GM11168 (cell line): ENCODE measurements around the gene TMX1.

Experiments
- in situ Hi-C: fragments of 300-500 bp; cut with MboI; formaldehyde crosslinking; loops from one replicate; pipeline ENCODE4 v1.12.0; 2022; ENCODE audit warnings: low sequenced_read_pairs; ENCODE audit not compliant: unreplicated experiment

The TMX1 gene, protein sequence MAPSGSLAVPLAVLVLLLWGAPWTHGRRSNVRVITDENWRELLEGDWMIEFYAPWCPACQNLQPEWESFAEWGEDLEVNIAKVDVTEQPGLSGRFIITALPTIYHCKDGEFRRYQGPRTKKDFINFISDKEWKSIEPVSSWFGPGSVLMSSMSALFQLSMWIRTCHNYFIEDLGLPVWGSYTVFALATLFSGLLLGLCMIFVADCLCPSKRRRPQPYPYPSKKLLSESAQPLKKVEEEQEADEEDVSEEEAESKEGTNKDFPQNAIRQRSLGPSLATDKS

DNA sequence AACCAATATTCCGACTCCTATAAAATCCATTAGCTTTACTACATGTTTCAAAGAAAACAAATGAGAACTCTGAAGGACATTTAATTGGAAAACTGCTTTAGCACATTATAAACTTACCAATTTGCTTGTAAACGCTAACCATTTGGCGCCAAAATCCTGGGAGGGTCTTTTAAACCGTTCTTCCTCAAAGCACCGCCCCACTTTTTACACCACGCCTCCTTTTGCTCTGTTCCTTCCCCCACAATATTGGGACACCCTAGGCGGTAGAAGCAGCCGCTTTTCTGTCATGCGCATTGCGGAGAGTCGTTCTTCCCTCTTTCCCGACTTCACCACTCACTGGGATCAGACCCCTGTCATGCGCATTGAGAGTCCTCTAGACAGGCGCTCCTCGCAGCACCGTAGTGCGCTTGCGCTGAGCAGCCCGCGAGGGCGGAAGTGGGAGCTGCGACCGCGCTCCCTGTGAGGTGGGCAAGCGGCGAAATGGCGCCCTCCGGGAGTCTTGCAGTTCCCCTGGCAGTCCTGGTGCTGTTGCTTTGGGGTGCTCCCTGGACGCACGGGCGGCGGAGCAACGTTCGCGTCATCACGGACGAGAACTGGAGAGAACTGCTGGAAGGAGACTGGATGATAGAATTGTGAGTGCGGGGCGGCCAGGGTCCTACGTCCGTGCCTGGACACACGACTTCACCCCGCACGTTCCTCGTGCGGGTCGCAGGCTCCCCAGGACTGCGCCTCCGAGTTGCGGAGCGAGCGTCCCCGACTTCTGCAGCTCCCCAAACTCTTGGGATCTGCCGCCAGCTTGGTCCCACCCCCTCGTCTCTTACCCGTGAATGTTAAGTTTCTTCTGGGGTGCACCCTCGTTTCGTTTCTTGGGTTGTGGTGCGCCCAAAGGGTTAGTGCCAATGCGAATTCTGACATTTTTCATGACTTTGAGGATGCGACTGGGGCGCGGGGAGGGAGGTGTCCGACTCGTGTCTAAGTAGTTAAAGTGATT, at the start of gene TMX1:
Gene TMX1, plus strand, starts transcription at position 435 of the 991 bp plus-strand sequence. Its CDS starts 46 bp downstream, at position 481.
- in situ Hi-C loops, result no loop called here

DNA sequence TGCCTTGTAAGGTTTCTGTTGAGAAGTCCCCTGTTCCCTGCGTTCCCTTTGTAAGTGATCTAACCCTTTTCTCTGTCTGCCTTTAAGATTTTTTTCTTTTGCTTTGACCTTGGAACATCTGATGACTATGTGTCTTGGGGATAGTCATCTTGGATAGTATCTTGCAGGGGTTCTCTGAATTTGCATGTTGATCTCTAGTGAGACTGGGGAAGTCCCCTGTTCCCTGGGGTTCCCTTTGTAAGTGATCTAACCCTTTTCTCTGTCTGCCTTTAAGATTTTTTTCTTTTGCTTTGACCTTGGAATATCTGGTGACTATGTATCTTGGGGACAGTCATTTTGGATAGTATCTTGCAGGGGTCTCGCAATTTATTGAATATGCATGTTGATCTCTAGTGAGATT, 38.2 kb upstream of the TMX1 start:
- in situ Hi-C loops, result no loop called here

DNA sequence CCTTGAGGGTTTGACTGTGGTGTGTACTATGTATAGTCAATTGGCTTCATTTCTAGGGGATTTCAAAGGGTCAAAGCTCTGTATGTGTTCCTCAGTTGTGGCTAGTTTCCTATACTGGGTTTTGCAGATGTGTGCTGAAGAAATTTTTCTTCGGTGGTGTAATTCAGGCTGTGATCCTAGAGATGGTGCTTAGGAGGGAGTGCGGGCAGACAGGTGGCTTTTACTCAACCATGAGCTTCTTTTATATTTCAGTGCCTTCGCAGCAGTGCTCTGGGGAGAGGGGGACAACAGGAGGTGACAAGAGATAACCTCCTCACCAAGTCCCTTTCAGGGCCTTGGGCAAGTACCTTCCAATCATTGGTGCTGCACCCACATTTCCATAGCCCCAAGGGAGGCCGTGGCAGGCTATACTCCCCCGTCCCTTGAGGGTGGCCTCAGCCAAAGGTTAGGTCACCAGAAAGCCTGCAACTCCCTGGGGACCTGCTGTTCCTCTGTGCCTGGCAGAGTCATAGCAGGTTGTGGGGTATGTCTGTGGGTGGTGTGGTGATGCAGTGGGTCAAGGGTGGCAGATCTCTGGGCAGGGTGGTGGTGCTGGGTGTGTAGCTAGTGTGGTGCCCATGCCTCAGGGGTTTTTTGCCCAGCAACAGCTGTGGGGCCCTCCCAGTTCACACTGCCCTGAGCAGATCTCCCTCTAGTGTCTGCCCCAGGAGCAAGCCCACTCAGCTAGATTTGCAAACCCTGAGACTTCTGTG, 37.0 kb upstream of the TMX1 start:
- in situ Hi-C loops, result no loop called here

DNA sequence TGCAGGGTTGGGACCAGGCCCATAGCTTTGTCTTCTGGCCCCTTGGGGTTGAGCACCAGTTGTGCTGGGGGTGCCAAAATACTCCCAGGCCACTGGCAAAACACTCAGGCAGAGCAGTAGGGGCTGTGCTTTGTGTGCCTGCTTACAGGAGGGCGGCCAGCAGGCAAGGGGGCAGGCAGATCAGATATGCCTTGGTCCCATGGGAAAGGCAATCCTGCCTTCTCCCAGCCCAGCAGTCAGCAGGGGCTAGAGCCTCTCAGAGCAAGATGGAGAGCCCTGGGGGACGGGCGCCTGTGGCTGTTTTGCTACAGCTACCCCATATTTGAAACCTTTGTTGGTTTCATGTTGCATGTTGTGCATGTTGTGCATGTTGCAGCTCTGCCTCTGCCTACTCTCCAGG, 36.2 kb upstream of the TMX1 start:
- in situ Hi-C loops, result no loop called here

DNA sequence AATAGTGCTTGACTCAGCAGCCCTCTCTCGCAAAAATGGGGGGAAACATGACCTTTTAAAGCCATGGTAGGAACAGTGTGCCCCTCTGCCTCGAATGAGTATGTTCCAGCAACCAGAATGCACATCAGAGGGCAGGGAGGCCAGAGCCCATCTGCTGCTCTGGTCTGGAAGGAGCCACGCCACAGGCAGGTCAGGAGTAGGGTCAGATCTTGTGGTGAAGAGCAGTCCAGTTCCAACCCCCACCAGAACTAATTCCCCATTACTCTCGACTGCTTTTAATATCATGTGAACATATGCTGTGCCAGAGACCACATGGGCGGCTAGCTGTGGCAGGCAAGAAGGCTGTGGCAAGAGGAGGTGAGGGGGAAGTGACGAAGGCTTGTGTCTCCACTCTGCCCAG, 34.6 kb upstream of the TMX1 start:
- in situ Hi-C loops, result no loop called here

DNA sequence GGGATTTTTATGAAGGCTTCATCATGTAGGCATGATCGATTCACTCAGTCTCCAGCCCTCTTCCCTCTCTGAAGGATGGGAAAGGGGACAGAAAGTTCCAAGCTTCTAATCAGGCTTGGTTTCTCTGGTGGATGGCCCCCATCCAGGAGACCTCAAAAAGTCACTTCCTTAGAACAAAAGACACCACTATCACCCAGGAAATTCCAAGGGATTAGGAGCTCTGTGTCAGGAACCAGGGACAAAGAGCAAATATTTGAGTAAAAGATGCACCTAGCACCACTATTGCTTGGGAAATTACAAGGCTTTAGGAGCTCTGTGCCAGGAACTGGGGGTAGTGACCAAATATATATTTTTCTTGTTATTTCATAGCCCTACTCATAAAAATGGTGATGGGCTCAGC, 33.6 kb upstream of the TMX1 start:
- in situ Hi-C loops, result no loop called here

DNA sequence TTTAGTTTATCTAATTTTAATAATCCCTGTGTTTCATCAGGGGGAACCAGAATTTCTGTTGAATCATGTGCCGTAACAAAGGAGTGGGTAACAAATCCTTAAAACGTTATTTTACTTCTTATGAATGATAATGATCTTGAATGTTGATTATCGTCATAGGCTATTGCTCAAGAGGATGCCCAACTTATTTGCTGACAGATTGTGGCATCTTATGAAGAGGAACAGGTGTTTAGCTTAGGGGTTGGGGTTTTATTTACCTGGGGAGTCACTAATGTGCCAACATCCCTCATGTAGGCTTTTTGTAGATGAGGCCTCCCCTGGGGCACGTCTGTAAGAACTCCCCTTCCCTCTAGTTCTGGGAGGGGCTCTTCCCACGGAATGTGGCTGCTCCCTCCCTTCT, 32.4 kb upstream of the TMX1 start:
- in situ Hi-C loops, result no loop called here

DNA sequence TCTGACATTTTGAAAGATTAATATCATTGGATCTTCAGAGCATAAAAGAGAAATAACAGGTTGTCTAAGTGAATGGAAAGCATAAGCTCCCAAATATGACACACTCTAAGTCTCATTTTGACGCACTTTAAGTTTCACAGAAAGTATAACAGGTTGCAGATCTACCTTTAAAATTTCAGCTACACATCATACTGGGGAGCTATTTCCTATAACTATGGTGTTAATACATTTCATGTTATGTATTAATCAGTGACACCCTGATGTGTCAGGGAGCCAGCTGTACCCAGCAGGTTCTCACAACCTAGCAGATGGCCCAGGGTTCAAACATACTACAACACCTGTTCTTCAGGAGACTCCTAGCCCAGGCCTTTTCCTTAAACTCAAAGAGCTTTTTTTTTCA, 31.1 kb upstream of the TMX1 start:
- in situ Hi-C loops, result no loop called here

DNA sequence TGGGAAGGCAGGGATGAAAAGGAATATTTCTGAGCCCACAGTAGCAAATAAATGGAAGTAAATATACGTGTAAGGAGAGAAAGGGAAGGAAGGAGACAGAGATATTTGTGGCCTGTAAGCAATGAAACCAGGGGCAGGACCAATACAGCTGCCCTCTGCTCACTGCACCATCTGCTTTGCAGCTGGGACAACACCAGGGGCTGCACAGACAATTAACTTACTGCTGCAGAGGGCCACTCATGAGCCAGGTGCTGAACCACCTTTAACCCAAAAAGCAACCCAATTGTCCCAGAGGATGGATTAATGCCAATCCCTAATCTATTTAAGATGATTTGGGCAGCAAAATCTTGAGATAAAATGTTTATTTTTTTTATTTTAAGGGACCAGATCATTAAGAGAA, 30.6 kb upstream of the TMX1 start:
- in situ Hi-C loops, result no loop called here

DNA sequence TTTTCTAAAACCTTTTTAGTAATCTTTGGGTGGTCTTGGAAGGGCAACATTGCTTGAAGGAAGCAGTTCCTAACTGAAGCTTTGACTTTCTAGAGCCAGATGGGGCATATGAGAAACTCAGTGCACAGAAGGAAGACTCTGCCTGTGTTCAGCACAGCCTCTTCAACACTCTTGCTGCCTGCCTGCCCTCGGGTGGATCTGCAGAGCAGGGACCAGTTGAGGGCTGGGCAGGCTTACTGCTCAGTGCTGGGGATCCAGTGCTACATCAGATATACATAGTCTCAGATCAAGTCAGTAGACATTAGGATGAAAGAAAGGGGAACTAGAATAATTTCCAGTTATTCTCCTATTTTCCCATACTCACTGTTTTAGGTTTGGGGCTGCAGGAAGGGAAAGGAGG, 29.5 kb upstream of the TMX1 start:
- in situ Hi-C loops, result no loop called here

DNA sequence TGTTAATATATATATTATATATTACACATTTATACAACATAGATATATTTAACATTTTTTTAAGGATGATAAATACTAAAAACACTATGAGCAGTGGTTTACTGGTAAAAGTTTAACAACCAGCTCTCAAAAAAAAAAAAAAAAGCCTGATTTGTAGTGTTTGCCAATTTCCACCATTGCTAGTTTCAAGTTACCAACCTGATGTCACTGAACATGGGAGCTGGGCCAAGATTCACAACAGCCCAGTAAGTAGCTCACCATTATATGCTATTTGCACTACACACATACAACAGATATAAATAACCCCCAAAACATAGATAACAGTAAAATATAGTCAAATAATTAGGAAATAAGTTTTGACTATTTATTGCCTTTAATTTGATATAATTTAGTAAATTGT, 28.9 kb upstream of the TMX1 start:
- in situ Hi-C loops, result no loop called here

DNA sequence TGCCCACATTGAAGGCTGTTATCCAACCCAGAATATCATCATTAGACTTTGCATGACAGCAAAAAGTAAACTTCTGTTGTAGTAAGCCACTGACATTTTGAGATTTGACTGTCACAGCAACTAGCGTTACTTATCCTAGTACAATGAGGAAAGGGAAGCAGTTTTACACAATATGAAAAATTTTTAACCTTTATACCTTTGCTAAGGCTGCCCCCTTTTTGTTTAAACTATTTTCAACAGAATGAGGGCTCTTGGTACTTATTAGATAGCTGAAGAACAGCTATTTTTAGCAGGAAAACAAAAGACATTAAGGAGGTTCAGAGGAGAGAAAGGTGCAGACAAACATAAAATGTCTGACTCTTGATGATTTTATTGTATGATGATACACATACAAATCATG, 23.4 kb upstream of the TMX1 start:
- in situ Hi-C loops, result no loop called here

DNA sequence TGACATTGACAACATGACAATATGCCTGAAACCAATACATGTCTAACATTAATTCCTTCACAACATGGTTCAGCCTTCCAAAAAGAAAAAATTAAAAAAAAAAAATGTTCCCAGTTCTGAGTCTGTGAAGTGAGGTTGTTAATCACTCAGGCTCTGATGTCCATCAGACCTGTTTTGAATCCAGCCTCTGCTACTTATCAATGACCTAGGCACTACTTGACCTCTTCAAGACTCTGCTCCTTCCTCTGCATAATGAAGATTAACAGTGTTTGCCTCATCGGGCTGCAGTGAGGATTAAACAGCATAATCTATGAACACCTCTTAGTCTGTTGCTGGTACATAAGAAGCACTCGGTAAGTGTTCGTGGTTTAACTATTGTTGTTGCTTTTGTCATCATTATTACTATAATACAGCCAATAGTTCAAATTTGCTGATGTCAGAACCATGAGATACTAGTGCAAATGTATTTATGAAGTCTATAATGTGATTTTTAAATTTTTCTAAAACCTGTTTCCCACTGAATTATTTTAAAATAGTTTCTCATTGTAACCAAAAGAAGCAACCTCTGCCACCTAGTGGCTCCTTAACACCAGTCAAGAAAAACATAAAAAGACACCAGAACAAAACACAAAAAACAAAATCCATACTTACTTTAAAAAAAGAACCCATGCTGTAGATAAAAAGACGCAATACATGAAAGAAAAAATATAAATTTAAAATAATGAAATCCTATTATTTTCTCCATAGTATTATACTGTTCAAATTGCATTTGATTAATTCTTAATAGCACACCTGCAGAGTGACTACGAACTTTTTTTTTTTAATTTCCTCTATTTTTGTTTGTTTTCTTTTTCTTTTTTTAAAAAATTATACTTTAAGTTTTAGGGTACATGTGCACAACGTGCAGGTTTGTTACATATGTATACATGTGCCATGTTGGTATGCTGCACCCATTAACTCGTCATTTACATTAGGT, 20.3 kb upstream of the TMX1 start:
- in situ Hi-C loops, result loop anchor here (10.0 kb wide), 1 partner anchor 65 kb away; no protein-coding TSS in a partner anchor

DNA sequence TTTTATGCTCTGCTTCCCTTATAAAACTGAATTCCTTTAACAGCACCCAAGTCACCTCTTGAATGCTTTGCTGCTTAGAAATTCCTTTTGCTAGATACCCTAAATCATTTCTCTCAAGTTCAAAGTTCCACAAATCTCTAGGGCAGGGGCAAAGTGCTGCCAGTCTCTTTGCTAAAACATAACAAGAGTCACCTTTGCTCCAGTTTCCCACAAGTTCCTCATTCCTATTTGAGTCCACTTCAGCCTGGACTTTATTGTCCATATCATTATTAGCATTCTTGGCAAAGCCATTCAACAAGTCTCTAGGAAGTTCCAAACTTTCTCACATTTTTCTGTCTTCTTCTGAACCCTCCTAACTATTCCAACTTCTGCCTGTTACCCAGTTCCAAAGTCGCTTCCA, 16.6 kb upstream of the TMX1 start:
- in situ Hi-C loops, result loop anchor here (10.0 kb wide), 1 partner anchor 69 kb away; no protein-coding TSS in a partner anchor

DNA sequence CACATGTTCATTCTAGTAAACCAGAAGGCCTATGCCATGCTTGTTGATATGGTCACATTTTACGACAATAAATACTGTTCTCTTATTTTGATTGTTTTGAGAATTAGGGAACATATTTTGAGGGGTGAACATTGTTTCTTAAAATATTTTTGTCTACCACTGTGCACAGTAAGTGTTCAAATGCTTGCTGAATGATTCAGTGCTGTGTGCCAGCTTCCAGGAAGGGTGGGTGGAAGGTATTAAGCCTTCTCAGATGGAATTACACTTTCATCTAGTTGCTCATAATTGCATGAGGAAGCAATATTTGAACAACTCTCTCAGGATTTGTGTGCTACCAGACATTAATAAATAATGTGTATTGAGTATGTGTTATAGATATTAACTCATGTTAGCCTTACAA, 15.5 kb upstream of the TMX1 start:
- in situ Hi-C loops, result loop anchor here (10.0 kb wide), 1 partner anchor 70 kb away; no protein-coding TSS in a partner anchor

DNA sequence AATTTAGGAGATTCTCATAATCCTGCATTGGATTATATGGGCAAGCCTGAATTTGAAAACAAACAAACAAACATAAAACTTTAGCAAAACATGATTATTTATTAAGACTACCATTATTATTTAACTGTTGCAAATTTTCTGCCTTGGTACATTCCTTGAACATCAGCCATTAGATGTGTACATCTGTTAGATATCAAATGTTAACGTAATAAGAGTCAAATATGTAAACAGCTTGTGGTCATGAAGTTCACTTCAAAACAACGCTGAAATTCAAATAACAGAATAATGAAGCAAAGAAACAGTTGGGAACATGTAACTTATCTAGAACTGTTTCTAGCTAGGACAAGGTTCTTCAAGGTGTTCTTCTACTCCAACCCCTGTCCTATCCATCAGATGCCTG, 14.3 kb upstream of the TMX1 start:
- in situ Hi-C loops, result loop anchor here (10.0 kb wide), 1 partner anchor 71 kb away; no protein-coding TSS in a partner anchor

DNA sequence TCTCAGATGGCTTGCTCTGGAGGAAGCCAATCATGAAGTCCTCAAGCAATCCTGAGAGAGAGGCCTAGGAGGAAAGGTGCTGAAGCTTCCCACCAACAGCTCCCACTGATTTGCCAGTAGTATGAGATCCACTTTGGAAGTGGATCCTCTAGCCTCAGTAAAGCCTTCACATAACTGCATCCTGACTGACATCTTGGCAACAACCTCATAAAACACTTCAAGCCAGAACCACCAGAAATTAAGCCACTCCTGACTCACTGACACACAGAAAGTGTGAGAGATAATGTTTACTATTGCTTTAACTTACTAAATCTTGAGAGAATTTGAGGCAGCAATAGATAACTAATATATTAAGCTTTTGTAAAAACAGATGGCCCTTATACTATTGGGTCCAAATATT, 11.7 kb upstream of the TMX1 start:
- in situ Hi-C loops, result loop anchor here (10.0 kb wide), 1 partner anchor 74 kb away; no protein-coding TSS in a partner anchor

DNA sequence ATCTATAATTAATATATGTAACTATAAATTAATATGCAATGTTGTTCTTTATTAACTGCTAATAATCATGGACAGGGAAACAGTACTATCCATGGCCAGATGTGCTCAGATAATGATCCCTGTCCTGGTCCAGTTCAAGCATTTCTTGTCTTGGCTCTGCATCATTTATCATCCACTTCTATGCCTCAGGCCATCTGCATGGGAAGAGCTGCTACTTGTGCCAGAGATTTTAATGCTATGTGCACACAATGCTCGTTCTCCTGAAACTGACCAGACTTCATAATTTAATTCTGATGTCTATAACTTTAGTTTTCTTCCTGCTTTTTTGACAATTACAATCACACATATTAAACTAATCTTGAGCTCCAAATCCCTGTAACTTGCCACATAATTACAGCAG, 11.2 kb upstream of the TMX1 start:
- in situ Hi-C loops, result loop anchor here (10.0 kb wide), 1 partner anchor 74 kb away; no protein-coding TSS in a partner anchor

DNA sequence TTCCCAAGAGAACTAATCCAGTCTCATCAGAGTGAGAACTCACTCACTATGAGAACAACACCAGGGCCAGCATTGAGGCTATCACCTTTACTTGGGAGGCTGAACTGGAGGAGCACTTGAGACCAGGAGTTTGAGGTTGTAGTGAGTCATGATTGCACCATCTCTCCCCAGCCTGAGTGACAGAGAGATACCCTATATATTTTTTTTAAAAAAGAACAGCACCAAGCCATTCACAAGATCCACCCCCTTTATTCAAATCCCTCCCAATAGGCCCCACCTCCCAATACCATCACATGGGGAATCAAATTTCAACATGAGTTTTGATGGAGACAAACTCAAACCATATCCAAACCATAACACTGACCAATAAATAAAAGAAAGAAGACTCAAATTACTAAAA, 3.7 kb upstream of the TMX1 start:
- in situ Hi-C loops, result no loop called here
